ENCODE measurements around the gene KRTAP10-4.
"Not testable (repeated sequence)": the region's sequence is repeated elsewhere in the genome, so short reads cannot be mapped to it uniquely, and the experiment has no call there.

- not testable (repeated sequence) for TF ChIP-seq CTCF (IDR thresholded peaks at IDR 0.05); POLR2A (IDR thresholded peaks at IDR 0.05; ENCODE audit: low read length); RAD21 (conservative IDR thresholded peaks at IDR 0.05 in 1 of 2, IDR thresholded peaks at IDR 0.05 in 1 of 2); HEYL (CRISPR knock-in tag; IDR thresholded peaks at IDR 0.05); NR3C1 (IDR thresholded peaks at IDR 0.05); CHD2 (IDR thresholded peaks at IDR 0.05; ENCODE audit: low read length, partially characterized antibody); REST (IDR thresholded peaks at IDR 0.05); HDAC2 (IDR thresholded peaks at IDR 0.05); HOXA7 (CRISPR knock-in tag; IDR thresholded peaks at IDR 0.05); EP300 (IDR thresholded peaks at IDR 0.05); FOXS1 (CRISPR knock-in tag; IDR thresholded peaks at IDR 0.05)
These were observed 26.8 kb downstream of the KRTAP10-4 start, which contains the start of gene KRTAP10-7 for GRCh38 chr21:44600118-44600978.

All from A549 (cell line).